K562 (cell line): ENCODE data around the gene NEK4. TPM values are rescaled to one million over a fixed set of nuclear protein-coding genes. Genes with fewer than 3 reads are reported as not detected.

Source experiments
- BHLHE40 ChIP-seq: IDR thresholded peaks from 2 replicates; pipeline ENCODE4 v1.6.1; 2011; ENCODE audit warnings: low read length, improper control_type of control experiment
- CEBPG ChIP-seq, 3 experiments: fragments of 200-800 bp in 1 of 3; sonication (Bioruptor generic) in 1 of 3; sonication (generic) in 1 of 3; formaldehyde crosslinking in 1 of 3; IDR thresholded peaks in 2 of 3; conservative IDR thresholded peaks in 1 of 3; 2 replicates each; pipeline versions ENCODE4 v1.6.1 to v1.8.0; 2016 to 2022; ENCODE audit warnings: missing compliant biosample characterization in 2 of 3, missing genetic modification characterization in 2 of 3, mild to moderate bottlenecking in 1 of 3, missing genetic modification reagents in 1 of 3
- CXXC5 ChIP-seq: fragments of 250-450 bp; sonication (Bioruptor Pico); IDR thresholded peaks from 2 replicates; pipeline ENCODE4 v1.8.0; 2022; ENCODE audit warnings: inconsistent platforms, mild to moderate bottlenecking, moderate library complexity
- EWSR1 ChIP-seq: fragments of 450-650 bp; IDR thresholded peaks from 2 replicates; pipeline ENCODE4 v1.6.1; 2018; ENCODE audit warnings: borderline replicate concordance, mild to moderate bottlenecking, low read depth, moderate library complexity; ENCODE audit not compliant: partially characterized antibody
- FOXK2 ChIP-seq, 2 experiments: fragments of 450-650 bp; IDR thresholded peaks in 1 of 2; conservative IDR thresholded peaks in 1 of 2; 2 replicates each; pipeline ENCODE4 v1.6.1; 2016; ENCODE audit warnings: low read depth in 2 of 2, mild to moderate bottlenecking in 1 of 2
- PHTF2 ChIP-seq: fragments of 250-450 bp; sonication (Bioruptor Pico); IDR thresholded peaks from 2 replicates; pipeline ENCODE4 v1.5.0; 2021; ENCODE audit warnings: mild to moderate bottlenecking
- POLR2AphosphoS5 ChIP-seq: IDR thresholded peaks from 2 replicates; pipeline ENCODE4 v1.6.1; 2011; ENCODE audit warnings: mild to moderate bottlenecking, low read depth, low read length, moderate library complexity; ENCODE audit not compliant: control insufficient read depth, insufficient read depth
- SETDB1 ChIP-seq: IDR thresholded peaks from one replicate; pipeline ENCODE4 v1.6.1; 2012; ENCODE audit warnings: low read length, control low read depth, inconsistent platforms
- SPI1 ChIP-seq: IDR thresholded peaks from 2 replicates; pipeline ENCODE4 v1.6.1; 2011; ENCODE audit warnings: low read depth, low read length, control low read depth, borderline replicate concordance
- STAT5A ChIP-seq: IDR thresholded peaks from 2 replicates; pipeline ENCODE4 v1.6.1; 2012; ENCODE audit warnings: low read length, inconsistent platforms, borderline replicate concordance
- TGIF2 ChIP-seq: sonication (generic); formaldehyde crosslinking; IDR thresholded peaks from 2 replicates; pipeline ENCODE4 v1.8.1; 2022; ENCODE audit warnings: mild to moderate bottlenecking, missing genetic modification reagents, moderate library complexity
- TSHZ1 ChIP-seq: fragments of 250-450 bp; sonication (Bioruptor Pico); IDR thresholded peaks from 2 replicates; pipeline ENCODE4 v1.4.0; 2020; ENCODE audit warnings: mild to moderate bottlenecking, moderate library complexity
- XRCC4 ChIP-seq: IDR thresholded peaks from one replicate; pipeline ENCODE4 v1.6.1; 2011; ENCODE audit not compliant: insufficient read depth, insufficient read length; ENCODE audit errors: extremely low read depth
- ZEB2 ChIP-seq: fragments of 450-650 bp; IDR thresholded peaks from 2 replicates; pipeline ENCODE4 v1.6.1; 2016
- ZNF12 ChIP-seq: sonication (generic); formaldehyde crosslinking; IDR thresholded peaks from 2 replicates; pipeline ENCODE4 v1.4.0; 2020; ENCODE audit warnings: mild to moderate bottlenecking, missing genetic modification reagents
- polyA plus RNA-seq, 8 experiments: library from polyadenylated mRNA; depleted of rRNA in 4 of 8; stranded (reverse) in 5 of 8; unstranded in 3 of 8; fragments of >200 nt; fragmentation: Nextera tagmentation in 2 of 8; fragmentation: Illumina TruSeq in 1 of 8; extraction: Ambion mirVana in 2 of 8; extraction: Trizol in 1 of 8; gene quantifications; 2 replicates each; pipeline versions ENCODE4 v1.2.1 to v1.2.3, GENCODE V29; 2011 to 2014; ENCODE audit warnings: inconsistent platforms in 1 of 8, missing spikeins in 1 of 8
- total RNA-seq, 7 experiments: library from RNA; depleted of rRNA in 6 of 7; stranded (reverse); fragments of >200 nt in 6 of 7; fragmentation: Illumina TruSeq in 2 of 7; extraction: Trizol in 2 of 7; gene quantifications; 2 replicates each; pipeline versions ENCODE4 v1.2.1 to v1.2.3, GENCODE V29; 2011 to 2021; ENCODE audit warnings: low replicate concordance in 1 of 7
- TF ChIP-seq, protein P1 (sequence below), 2 experiments: fragments of 450-650 bp; IDR thresholded peaks; 2 replicates each; pipeline ENCODE4 v1.6.1; 2016; ENCODE audit warnings: mild to moderate bottlenecking in 2 of 2, borderline replicate concordance in 1 of 2, low read depth in 1 of 2, moderate library complexity in 1 of 2

Gene NEK4
- total and polyA plus RNA-seq, 9 of the 15 experiments (the other 6 are each of a cell fraction or from before 2014, with no cell fraction given): 5.8 to 23.1 (median 16.6) TPM

GRCh38 chr3:52679199-52679538 lies 91.6 kb downstream of the NEK4 start (continued):
- no peak for TF ChIP-seq TSHZ1 (CRISPR knock-in tag)
- no peak for TF ChIP-seq CEBPG (CRISPR knock-in tag; IDR thresholded peaks at IDR 0.05)
- peak in 1 of 2 experiments; percentile 77; a peak in 2 of 4 replicates for TF ChIP-seq CEBPG (tag; conservative IDR thresholded peaks at IDR 0.05 in 1 of 2, IDR thresholded peaks at IDR 0.05 in 1 of 2)
- no peak for TF ChIP-seq TGIF2
- no peak for TF ChIP-seq SPI1
- TF ChIP-seq ZEB2: no peak
- TF ChIP-seq SETDB1: no peak
- no peak for TF ChIP-seq POLR2AphosphoS5
- TF ChIP-seq STAT5A: no peak
- TF ChIP-seq, protein P1, sequence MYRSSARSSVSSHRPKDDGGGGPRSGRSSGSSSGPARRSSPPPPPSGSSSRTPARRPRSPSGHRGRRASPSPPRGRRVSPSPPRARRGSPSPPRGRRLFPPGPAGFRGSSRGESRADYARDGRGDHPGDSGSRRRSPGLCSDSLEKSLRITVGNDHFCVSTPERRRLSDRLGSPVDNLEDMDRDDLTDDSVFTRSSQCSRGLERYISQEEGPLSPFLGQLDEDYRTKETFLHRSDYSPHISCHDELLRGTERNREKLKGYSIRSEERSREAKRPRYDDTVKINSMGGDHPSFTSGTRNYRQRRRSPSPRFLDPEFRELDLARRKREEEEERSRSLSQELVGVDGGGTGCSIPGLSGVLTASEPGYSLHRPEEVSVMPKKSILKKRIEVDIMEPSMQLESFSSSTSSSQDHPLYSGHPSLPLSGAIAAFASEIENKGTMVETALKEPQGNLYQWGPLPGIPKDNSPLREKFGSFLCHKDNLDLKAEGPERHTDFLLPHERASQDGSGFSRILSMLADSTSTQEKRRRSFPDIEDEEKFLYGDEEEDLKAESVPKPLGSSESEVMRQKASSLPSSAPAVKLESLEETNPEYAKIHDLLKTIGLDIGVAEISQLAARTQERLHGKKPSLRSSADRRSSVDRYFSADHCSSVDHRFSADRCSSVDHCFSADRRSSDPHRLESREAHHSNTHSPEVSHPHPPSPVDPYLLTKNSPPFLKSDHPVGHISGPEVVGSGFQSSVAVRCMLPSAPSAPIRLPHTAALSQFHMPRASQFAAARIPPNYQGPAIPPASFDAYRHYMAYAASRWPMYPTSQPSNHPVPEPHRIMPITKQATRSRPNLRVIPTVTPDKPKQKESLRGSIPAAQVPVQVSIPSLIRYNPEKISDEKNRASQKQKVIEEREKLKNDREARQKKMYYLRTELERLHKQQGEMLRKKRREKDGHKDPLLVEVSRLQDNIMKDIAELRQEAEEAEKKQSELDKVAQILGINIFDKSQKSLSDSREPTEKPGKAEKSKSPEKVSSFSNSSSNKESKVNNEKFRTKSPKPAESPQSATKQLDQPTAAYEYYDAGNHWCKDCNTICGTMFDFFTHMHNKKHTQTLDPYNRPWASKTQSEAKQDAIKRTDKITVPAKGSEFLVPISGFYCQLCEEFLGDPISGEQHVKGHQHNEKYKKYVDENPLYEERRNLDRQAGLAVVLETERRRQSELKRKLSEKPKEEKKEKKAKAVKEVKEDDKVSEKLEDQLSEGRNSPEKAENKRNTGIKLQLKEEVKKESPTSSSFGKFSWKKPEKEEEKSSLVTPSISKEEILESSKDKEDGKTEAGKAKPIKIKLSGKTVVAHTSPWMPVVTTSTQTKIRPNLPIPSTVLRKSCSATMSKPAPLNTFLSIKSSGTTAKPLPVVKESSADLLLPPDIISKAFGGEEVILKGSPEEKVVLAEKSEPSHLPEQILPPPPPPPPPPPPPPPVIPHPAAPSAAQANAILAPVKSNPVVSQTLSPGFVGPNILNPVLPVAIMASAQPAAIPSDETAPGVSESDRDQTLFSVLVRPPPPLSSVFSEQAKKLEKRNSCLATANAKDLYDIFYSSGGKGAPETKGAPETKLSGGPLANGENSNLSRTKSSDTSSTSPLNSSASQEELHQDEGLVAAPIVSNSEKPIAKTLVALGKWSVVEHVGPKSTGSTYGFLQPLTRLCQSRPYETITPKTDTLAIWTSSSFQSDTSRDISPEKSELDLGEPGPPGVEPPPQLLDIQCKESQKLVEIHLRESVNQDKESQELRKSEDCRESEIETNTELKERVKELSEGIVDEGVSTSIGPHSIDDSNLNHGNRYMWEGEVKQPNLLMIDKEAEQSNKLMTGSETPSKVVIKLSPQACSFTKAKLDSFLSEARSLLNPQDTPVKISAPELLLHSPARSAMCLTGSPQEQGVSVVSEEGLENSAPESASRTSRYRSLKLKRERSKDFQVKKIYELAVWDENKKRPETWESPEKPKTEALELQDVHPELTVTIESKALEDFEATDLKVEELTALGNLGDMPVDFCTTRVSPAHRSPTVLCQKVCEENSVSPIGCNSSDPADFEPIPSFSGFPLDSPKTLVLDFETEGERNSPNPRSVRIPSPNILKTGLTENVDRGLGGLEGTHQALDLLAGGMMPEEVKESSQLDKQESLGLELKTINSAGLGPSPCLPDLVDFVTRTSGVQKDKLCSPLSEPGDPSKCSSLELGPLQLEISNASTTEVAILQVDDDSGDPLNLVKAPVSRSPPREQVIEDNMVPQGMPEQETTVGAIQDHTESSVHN (IDR thresholded peaks at IDR 0.05; ENCODE audit: borderline replicate concordance in 1 of 2, low read depth in 1 of 2): no peak
- no peak for TF ChIP-seq PHTF2
- no peak for TF ChIP-seq EWSR1
- TF ChIP-seq BHLHE40: no peak
- TF ChIP-seq FOXK2 (conservative IDR thresholded peaks at IDR 0.05 in 1 of 2, IDR thresholded peaks at IDR 0.05 in 1 of 2; ENCODE audit: low read depth in 2 of 2): no peak
- no peak for TF ChIP-seq CXXC5 (CRISPR knock-in tag)
- TF ChIP-seq XRCC4: no peak
- no peak for TF ChIP-seq ZNF12 (CRISPR knock-in tag)
